ENCODE data around the gene COL4A3. TPM values are rescaled to one million over a fixed set of nuclear protein-coding genes. Genes with fewer than 3 reads are reported as not detected.

Gene COL4A3
- total RNA-seq, 1 donor from 2014 or later = not detected

DNA sequence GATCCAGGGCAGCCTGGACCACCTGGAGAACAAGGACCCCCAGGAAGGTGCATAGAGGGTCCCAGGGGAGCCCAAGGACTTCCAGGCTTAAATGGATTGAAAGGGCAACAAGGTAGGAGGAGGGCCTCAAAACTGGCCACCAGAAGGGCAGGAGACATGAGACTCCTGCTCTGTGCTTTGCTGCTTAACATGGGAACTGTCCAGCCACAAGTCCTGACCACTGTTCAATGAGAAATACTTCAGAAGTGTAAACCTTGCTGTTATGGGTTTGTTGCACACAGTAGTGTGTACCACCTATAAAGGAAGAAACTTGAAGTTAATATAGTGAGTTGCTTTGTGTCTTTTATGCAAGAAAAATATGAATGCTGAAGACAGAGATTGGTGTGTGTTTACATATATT, 116.5 kb downstream of the COL4A3 start:
- peaks cover 8% of the 10 kb centered on the region for H3K9me3 Mint-ChIP-seq
- H3K4me3 Mint-ChIP-seq = no peak overlapping the region
- no peak for DNase-seq (ENCODE audit: low spot score in 2 of 2, unreplicated experiment in 2 of 2)
- TF ChIP-seq, protein P1, sequence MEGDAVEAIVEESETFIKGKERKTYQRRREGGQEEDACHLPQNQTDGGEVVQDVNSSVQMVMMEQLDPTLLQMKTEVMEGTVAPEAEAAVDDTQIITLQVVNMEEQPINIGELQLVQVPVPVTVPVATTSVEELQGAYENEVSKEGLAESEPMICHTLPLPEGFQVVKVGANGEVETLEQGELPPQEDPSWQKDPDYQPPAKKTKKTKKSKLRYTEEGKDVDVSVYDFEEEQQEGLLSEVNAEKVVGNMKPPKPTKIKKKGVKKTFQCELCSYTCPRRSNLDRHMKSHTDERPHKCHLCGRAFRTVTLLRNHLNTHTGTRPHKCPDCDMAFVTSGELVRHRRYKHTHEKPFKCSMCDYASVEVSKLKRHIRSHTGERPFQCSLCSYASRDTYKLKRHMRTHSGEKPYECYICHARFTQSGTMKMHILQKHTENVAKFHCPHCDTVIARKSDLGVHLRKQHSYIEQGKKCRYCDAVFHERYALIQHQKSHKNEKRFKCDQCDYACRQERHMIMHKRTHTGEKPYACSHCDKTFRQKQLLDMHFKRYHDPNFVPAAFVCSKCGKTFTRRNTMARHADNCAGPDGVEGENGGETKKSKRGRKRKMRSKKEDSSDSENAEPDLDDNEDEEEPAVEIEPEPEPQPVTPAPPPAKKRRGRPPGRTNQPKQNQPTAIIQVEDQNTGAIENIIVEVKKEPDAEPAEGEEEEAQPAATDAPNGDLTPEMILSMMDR (IDR thresholded peaks at IDR 0.05; ENCODE audit: unreplicated experiment) = no peak
- H3K27me3 Mint-ChIP-seq (ENCODE audit: low read depth) = no peaks in the 10 kb centered on the region
- H3K4me1 Mint-ChIP-seq = no peaks in the 10 kb centered on the region
- H3K36me3 Mint-ChIP-seq = no peaks in the 10 kb centered on the region
- no peak overlapping the region for H3K27ac Mint-ChIP-seq

GRCh38 chr2:227285741-227286236, 121.4 kb downstream of the COL4A3 start:
- TF ChIP-seq, protein P1 (IDR thresholded peaks at IDR 0.05; ENCODE audit: unreplicated experiment) = no peak
- H3K9me3 Mint-ChIP-seq = peaks cover 8% of the 10 kb centered on the region

DNA sequence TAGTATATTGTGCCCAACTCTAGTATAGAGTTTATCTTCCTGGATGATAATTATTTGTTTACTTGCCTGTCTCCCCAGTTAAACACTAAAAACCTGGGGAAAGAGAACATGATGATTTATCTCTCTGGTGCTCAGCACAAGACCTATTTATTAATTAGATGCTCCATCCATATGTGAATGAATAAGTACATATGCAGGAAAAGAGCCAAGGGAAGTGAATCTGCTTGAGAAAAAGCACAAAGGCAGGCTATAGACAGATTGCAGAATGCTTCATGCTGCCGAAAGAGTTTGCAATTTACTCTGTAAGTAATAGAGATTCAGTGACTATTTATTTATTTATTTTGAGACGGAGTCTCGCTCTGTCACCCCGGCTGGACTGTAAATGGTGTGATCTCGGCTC, 123.3 kb downstream of the COL4A3 start:
- Mint-ChIP-seq H3K27ac (no peak overlapping the region), H3K4me3 (no peak overlapping the region), H3K9me3 (peaks cover 4% of the 10 kb centered on the region), H3K36me3 (no peaks in the 10 kb centered on the region), H3K4me1 (no peaks in the 10 kb centered on the region), H3K27me3 (ENCODE audit: low read depth) (no peaks in the 10 kb centered on the region)
- TF ChIP-seq, protein P1 (IDR thresholded peaks at IDR 0.05; ENCODE audit: unreplicated experiment) = no peak
- DNase-seq (ENCODE audit: low spot score in 2 of 2, unreplicated experiment in 2 of 2) = no peak

More at GRCh38 chr2:227285741-227286236, 121.4 kb downstream of the COL4A3 start:
- Mint-ChIP-seq H3K36me3 (no peaks in the 10 kb centered on the region), H3K27ac (no peak overlapping the region), H3K4me3 (no peak overlapping the region), H3K27me3 (ENCODE audit: low read depth) (no peaks in the 10 kb centered on the region), H3K4me1 (no peaks in the 10 kb centered on the region)
- DNase-seq (ENCODE audit: low spot score in 2 of 2, unreplicated experiment in 2 of 2) = no peak

- no peaks in the 10 kb centered on the region for H3K36me3 Mint-ChIP-seq
- DNase-seq (ENCODE audit: low spot score in 2 of 2, unreplicated experiment in 2 of 2) = no peak
- no peak overlapping the region for H3K27ac Mint-ChIP-seq
- no peak overlapping the region for H3K4me3 Mint-ChIP-seq
- no peaks in the 10 kb centered on the region for H3K27me3 Mint-ChIP-seq (ENCODE audit: low read depth)
- H3K4me1 Mint-ChIP-seq = no peaks in the 10 kb centered on the region
- TF ChIP-seq, protein P1 (IDR thresholded peaks at IDR 0.05; ENCODE audit: unreplicated experiment) = no peak
- H3K9me3 Mint-ChIP-seq = no peaks in the 10 kb centered on the region
Measured at GRCh38 chr2:227292314-227292713, 127.9 kb downstream of the COL4A3 start.

DNA sequence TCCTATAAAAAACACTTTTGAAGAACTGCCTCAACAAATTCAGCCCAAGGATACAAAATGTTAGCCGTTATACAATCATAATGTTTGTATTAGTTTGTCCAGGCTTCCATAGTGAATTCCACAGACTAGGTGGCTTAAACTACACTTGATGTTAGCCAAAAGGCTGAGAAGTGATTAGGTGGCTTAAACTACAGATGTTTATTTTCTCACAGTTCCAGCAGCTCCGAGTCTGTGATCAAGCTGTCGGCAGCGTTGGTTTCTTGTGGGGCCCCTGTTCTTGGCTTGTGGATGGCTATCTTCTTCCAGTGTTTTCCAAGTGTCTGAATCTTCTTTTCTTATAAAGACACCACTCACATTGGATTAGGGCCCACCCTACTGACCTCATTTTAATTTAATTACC, 129.1 kb downstream of the COL4A3 start:
- TF ChIP-seq, protein P1 (IDR thresholded peaks at IDR 0.05; ENCODE audit: unreplicated experiment) = no peak
- H3K27ac Mint-ChIP-seq = no peak overlapping the region
- no peak overlapping the region for H3K4me3 Mint-ChIP-seq
- no peaks in the 10 kb centered on the region for H3K27me3 Mint-ChIP-seq (ENCODE audit: low read depth)
- DNase-seq (ENCODE audit: low spot score in 2 of 2, unreplicated experiment in 2 of 2) = no peak
- no peaks in the 10 kb centered on the region for H3K9me3 Mint-ChIP-seq
- no peaks in the 10 kb centered on the region for H3K4me1 Mint-ChIP-seq
- no peaks in the 10 kb centered on the region for H3K36me3 Mint-ChIP-seq

DNA sequence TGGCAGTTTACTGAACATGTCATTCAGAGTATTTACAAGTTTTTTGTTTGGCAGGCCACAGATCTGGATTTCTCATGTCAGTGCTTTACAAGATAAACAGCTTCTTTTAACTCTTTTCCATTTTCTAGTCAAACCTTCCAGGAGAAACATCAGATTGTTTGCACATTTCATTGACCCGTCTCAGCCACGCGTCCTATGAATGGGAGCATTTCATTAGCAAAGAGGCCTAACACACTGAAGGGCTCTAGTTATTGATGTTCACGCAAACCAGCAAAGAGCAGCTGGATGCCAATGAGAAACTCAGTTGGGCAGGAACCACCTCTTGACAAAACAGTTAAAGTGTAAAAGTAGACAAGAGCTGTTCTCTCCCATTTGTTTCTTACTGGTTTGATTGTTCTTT, 131.4 kb downstream of the COL4A3 start:
- no peaks in the 10 kb centered on the region for H3K27me3 Mint-ChIP-seq (ENCODE audit: low read depth)
- no peak for DNase-seq (ENCODE audit: low spot score in 2 of 2, unreplicated experiment in 2 of 2)
- no peaks in the 10 kb centered on the region for H3K36me3 Mint-ChIP-seq
- H3K9me3 Mint-ChIP-seq = no peaks in the 10 kb centered on the region
- TF ChIP-seq, protein P1 (IDR thresholded peaks at IDR 0.05; ENCODE audit: unreplicated experiment) = no peak
- no peak overlapping the region for H3K27ac Mint-ChIP-seq
- no peak overlapping the region for H3K4me3 Mint-ChIP-seq
- no peaks in the 10 kb centered on the region for H3K4me1 Mint-ChIP-seq
